GM21723 (cell line): ENCODE results near the gene PPP2R2C.

Experiments
- ATAC-seq: cut with Tn5 transposase; IDR thresholded peaks from one replicate; pipeline ENCODE4 v1.9.1; 2021; ENCODE audit warnings: mild to moderate bottlenecking, moderate library complexity; ENCODE audit not compliant: unreplicated experiment

PPP2R2C gene

GRCh38 chr4:6472387-6473263 lies at the start of gene PPP2R2C:
Gene PPP2R2C, minus strand, starts transcription at chr4:6472614. Its CDS starts 385 bp downstream, at chr4:6472229.
- ATAC-seq: no peak

GRCh38 chr4:6520978-6521377 lies 48.6 kb upstream of the PPP2R2C start:
- ATAC-seq: no peak

- no peak for ATAC-seq
Measured at GRCh38 chr4:6520051-6520636, 47.7 kb upstream of the PPP2R2C start.

- ATAC-seq: no peak
Measured at GRCh38 chr4:6517171-6517570, 44.8 kb upstream of the PPP2R2C start.

GRCh38 chr4:6516762-6517161 lies 44.3 kb upstream of the PPP2R2C start:
- ATAC-seq: no peak

GRCh38 chr4:6516281-6516680 lies 43.9 kb upstream of the PPP2R2C start:
- no peak for ATAC-seq

GRCh38 chr4:6513678-6514077 lies 41.3 kb upstream of the PPP2R2C start:
- no peak for ATAC-seq

- ATAC-seq: no peak
Measured at GRCh38 chr4:6509587-6509986, 37.2 kb upstream of the PPP2R2C start.

GRCh38 chr4:6507345-6507744 lies 34.9 kb upstream of the PPP2R2C start:
- ATAC-seq: no peak

GRCh38 chr4:6506616-6507140 lies 34.3 kb upstream of the PPP2R2C start:
- ATAC-seq: no peak

- no peak for ATAC-seq
Measured at GRCh38 chr4:6504900-6505496, 32.6 kb upstream of the PPP2R2C start.

GRCh38 chr4:6502747-6503465 lies 30.5 kb upstream of the PPP2R2C start:
- ATAC-seq: no peak

- no peak for ATAC-seq
Measured at GRCh38 chr4:6502147-6502546, 29.7 kb upstream of the PPP2R2C start.

- ATAC-seq: no peak
Measured at GRCh38 chr4:6501171-6501570, 28.8 kb upstream of the PPP2R2C start.

- no peak for ATAC-seq
Measured at GRCh38 chr4:6500481-6501140, 28.2 kb upstream of the PPP2R2C start.

- ATAC-seq: no peak
Measured at GRCh38 chr4:6499238-6499600, 26.8 kb upstream of the PPP2R2C start.

- no peak for ATAC-seq
Measured at GRCh38 chr4:6498511-6499237, 26.3 kb upstream of the PPP2R2C start.

GRCh38 chr4:6497796-6498195 lies 25.4 kb upstream of the PPP2R2C start:
- no peak for ATAC-seq

- no peak for ATAC-seq
Measured at GRCh38 chr4:6495736-6496135, 23.3 kb upstream of the PPP2R2C start.

GRCh38 chr4:6495296-6495590 lies 22.8 kb upstream of the PPP2R2C start:
- no peak for ATAC-seq
